BJ (cell line): ENCODE measurements around the gene ASNSD1. TPM values are rescaled to one million over a fixed set of nuclear protein-coding genes. Genes with fewer than 3 reads are reported as not detected.

Experiments
- CTCF ChIA-PET: fragments of 350-600 bp; formaldehyde crosslinking; extraction: SDS; loops from one replicate; lab custom pipeline; 2021; ENCODE audit warnings: antibody characterized with exemption, inconsistent platforms; lab: Yijun Ruan, JAX
- POLR2A ChIA-PET: fragments of 300-600 bp; sonication (Branson Sonifier 250); formaldehyde crosslinking; extraction: SDS; loops from one replicate; lab custom pipeline; 2021; ENCODE audit warnings: antibody characterized with exemption; lab: Charles Lee
- DNase-seq: peaks from one replicate; pipeline ENCODE4 v3.0.0-alpha.2; 2011; ENCODE audit warnings: low read depth
- H3K27me3 ChIP-seq: 2 replicates; pipeline ENCODE4 v1.6.0; 2011; ENCODE audit warnings: low read length; ENCODE audit not compliant: control insufficient read depth, insufficient read depth
- H3K36me3 ChIP-seq: 2 replicates; pipeline ENCODE4 v1.5.1; 2011; ENCODE audit warnings: low read length; ENCODE audit not compliant: control insufficient read depth, insufficient read depth
- H3K4me3 ChIP-seq: 2 replicates; pipeline ENCODE4 v1.5.1; 2011; ENCODE audit warnings: low read depth, mild to moderate bottlenecking, control low read depth, low read length
- polyA plus RNA-seq: library from polyadenylated mRNA; depleted of rRNA; stranded (reverse); fragments of >200 nt; gene quantifications from 2 replicates; pipeline ENCODE4 v1.2.3, GENCODE V29; 2011
- TF ChIP-seq, protein P1 (sequence below): IDR thresholded peaks from 2 replicates; pipeline ENCODE4 v1.5.1; 2011; ENCODE audit warnings: low read depth, mild to moderate bottlenecking, control low read depth, inconsistent platforms, low read length, moderate library complexity; ENCODE audit not compliant: insufficient read depth

Gene ASNSD1
- polyA plus RNA-seq, 1 experiment: 24.1 TPM

DNA sequence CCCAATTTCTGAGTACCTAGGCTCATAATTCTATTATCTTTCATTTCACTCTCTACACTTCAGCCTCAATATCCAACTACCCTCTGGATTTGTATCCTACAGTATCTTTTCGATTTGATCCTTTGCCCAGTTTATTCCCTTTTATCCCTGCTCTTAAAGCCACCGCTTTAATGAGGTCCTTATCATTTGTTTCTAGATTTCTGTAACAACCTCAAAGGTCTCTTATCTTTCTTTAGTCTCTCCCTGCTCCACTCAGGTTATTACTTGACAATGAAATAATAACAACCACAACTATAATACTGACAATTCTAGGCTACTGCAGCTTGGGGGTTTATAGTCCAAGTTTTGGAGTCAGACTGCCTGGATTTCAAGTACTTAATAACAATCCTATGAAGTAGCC lies 25.9 kb upstream of the ASNSD1 start:
- H3K36me3 ChIP-seq: no peaks in the 10 kb centered on the region
- ChIA-PET POLR2A (no interaction called here), CTCF (interaction anchor here (1.3 kb wide), 1 partner anchor 26 kb away, joined by 3 read pairs; the partner anchor contains the start of gene ASNSD1)
- H3K4me3 ChIP-seq: no peak overlapping the region
- no peak for DNase-seq
- no peaks in the 10 kb centered on the region for H3K27me3 ChIP-seq
- TF ChIP-seq, protein P1, sequence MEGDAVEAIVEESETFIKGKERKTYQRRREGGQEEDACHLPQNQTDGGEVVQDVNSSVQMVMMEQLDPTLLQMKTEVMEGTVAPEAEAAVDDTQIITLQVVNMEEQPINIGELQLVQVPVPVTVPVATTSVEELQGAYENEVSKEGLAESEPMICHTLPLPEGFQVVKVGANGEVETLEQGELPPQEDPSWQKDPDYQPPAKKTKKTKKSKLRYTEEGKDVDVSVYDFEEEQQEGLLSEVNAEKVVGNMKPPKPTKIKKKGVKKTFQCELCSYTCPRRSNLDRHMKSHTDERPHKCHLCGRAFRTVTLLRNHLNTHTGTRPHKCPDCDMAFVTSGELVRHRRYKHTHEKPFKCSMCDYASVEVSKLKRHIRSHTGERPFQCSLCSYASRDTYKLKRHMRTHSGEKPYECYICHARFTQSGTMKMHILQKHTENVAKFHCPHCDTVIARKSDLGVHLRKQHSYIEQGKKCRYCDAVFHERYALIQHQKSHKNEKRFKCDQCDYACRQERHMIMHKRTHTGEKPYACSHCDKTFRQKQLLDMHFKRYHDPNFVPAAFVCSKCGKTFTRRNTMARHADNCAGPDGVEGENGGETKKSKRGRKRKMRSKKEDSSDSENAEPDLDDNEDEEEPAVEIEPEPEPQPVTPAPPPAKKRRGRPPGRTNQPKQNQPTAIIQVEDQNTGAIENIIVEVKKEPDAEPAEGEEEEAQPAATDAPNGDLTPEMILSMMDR: no peak

DNA sequence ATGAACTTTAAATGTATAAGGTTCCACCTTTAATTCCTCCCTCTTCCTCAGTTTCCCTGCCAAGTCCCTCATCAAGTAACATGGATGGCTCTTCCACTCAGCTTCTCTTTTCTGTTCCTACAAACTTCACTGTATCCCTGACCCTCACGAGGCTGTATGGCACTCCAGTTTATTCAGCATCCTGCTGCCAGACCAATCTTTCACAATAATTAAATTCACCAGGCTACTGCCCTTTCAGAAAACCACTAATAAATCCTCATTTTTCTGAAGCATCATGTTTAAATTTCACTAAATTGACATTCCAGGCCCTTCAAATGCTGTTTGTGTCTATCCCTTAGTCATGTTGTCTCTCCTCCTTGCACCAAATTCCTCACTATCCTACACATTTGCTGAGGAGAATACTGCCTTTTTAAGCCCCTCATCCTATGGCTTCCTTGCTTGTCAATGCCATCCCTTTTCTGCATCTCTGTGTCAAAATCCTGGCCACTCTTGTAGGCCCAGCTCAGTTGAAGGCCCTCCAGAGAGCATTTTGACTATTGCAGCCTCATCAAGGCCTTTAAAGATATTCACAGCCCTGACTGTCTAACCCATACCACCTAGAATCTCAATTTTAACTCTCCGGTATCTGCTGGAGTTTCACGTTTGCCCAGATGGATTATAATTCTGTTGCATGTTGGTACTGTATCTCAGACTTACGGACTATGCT lies 22.8 kb upstream of the ASNSD1 start:
- no peaks in the 10 kb centered on the region for H3K27me3 ChIP-seq
- TF ChIP-seq, protein P1: no peak
- ChIA-PET POLR2A (no interaction called here), CTCF (no interaction called here)
- H3K36me3 ChIP-seq: no peaks in the 10 kb centered on the region
- no peak overlapping the region for H3K4me3 ChIP-seq
- DNase-seq: no peak

DNA sequence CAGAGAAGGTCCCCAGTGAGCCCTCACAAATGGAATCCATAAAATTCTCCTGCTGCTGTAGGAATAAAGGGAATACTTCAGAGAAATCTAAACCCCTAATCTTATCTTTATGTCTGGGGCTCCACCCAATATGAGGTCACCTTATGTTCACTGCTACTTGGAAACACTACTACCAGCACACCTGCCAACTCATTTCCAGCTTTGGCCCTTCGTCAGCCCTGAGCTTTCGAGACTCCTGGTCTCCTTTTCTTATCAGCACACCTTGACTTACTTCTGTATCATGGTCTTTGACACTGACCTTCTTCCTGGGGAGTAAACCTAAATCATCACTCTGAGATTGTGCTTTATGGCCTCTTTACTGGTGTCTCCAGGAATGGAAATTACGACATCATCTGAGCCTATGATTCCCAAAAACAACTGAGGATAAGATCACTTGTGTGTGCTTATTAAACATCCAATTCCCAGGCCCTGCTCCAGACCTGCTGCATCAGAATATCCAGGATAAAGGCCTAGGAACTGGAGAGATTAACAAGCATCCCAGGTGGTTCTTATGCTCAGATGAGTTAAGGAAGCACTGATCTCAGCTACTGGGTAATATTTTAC lies 22.2 kb upstream of the ASNSD1 start:
- no peak for DNase-seq
- CTCF ChIA-PET: no interaction called here
- Histone ChIP-seq H3K36me3 (no peaks in the 10 kb centered on the region), H3K27me3 (no peaks in the 10 kb centered on the region), H3K4me3 (no peak overlapping the region)
- TF ChIP-seq, protein P1: no peak
- POLR2A ChIA-PET: no interaction called here

DNA sequence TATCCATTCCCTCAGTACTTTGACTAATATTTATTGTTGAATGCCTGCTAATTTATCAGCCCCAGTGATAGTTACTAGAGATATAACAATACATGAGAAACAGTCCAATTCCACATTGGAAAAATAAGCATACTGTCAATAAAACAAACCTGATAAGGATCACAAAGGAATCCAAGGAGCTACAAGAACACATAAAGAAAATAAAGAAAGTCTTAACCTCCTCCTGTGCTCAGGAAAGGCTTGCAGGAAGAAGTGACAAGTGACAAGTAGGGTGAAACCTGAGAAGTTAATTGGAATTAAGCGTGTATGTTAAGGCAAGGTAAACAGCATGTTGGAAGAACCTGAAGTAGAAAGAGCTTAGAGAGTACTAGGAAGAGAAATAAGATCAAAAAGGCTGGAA lies 20.3 kb upstream of the ASNSD1 start:
- POLR2A ChIA-PET: no interaction called here
- DNase-seq: no peak
- Histone ChIP-seq H3K27me3 (no peaks in the 10 kb centered on the region), H3K4me3 (no peak overlapping the region), H3K36me3 (no peaks in the 10 kb centered on the region)
- CTCF ChIA-PET: interaction anchor here (1.0 kb wide), 1 partner anchor 8 kb away, joined by 3 read pairs; no protein-coding TSS in a partner anchor
- TF ChIP-seq, protein P1: no peak

DNA sequence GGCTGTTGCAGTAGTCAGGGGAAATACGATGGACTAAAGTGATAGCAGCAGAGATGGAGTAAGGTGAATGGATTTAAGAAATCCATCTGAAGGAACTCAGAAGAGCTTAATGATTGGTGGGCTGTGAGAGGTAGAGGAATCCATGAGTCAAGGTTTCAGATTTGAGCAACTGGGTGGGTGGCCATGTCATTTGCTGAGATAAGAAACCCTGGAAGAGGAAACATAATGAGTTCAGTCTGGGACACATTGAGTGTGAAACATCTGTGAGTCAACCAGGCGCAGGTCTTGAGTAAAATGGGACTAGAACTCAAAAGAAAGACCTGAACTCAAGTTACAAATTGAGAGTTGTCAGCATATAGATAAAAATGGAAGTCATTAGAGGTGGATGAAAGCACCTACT lies 19.7 kb upstream of the ASNSD1 start:
- ChIA-PET CTCF (no interaction called here), POLR2A (no interaction called here)
- DNase-seq: no peak
- TF ChIP-seq, protein P1: no peak
- H3K36me3 ChIP-seq: no peaks in the 10 kb centered on the region
- H3K4me3 ChIP-seq: no peak overlapping the region
- no peaks in the 10 kb centered on the region for H3K27me3 ChIP-seq
